GM21367 (cell line): Measurements from ENCODE around the gene IMPA2.
"Not testable (repeated sequence)": the region's sequence is repeated elsewhere in the genome, so short reads cannot be mapped to it uniquely, and the experiment has no call there.

Experiments
- ATAC-seq: cut with Tn5 transposase; IDR thresholded peaks from one replicate; pipeline ENCODE4 v1.9.1; 2021; ENCODE audit not compliant: unreplicated experiment

IMPA2 gene

GRCh38 chr18:12027046-12027445, 45.7 kb downstream of the IMPA2 start:
- no peak for ATAC-seq

GRCh38 chr18:12027480-12027879, 46.2 kb downstream of the IMPA2 start:
- ATAC-seq, result no peak

GRCh38 chr18:12028040-12028628, 46.8 kb downstream of the IMPA2 start:
- no peak for ATAC-seq

GRCh38 chr18:12028674-12029073, 47.4 kb downstream of the IMPA2 start:
- no peak for ATAC-seq

- no peak for ATAC-seq
Measured at GRCh38 chr18:12029786-12030584, 48.7 kb downstream of the IMPA2 start.

- no peak for ATAC-seq
Measured at GRCh38 chr18:12030670-12031069, 49.4 kb downstream of the IMPA2 start.

- no peak for ATAC-seq
Measured at GRCh38 chr18:12031181-12031580, 49.9 kb downstream of the IMPA2 start.

- no peak for ATAC-seq
Measured at GRCh38 chr18:12031846-12032245, 50.5 kb downstream of the IMPA2 start.

GRCh38 chr18:12032786-12033642, 51.7 kb downstream of the IMPA2 start:
- no peak for ATAC-seq

- no peak for ATAC-seq
Measured at GRCh38 chr18:12033643-12034025, 52.3 kb downstream of the IMPA2 start.

- no peak for ATAC-seq
Measured at GRCh38 chr18:12034241-12035100, 53.2 kb downstream of the IMPA2 start.

- no peak for ATAC-seq
Measured at GRCh38 chr18:12035481-12035880, 54.2 kb downstream of the IMPA2 start.

- ATAC-seq, result no peak
Measured at GRCh38 chr18:12036201-12036751, 55.0 kb downstream of the IMPA2 start.

- ATAC-seq, result no peak
Measured at GRCh38 chr18:12038082-12038638, 56.9 kb downstream of the IMPA2 start.

- ATAC-seq, result peak; percentile 86
Measured at GRCh38 chr18:12038639-12039539, 57.6 kb downstream of the IMPA2 start.

GRCh38 chr18:12039540-12039930, 58.2 kb downstream of the IMPA2 start:
- ATAC-seq, result not testable (repeated sequence)

GRCh38 chr18:12041561-12041960, 60.3 kb downstream of the IMPA2 start:
- no peak for ATAC-seq

GRCh38 chr18:12043811-12044210, 62.5 kb downstream of the IMPA2 start:
- no peak for ATAC-seq

- ATAC-seq, result no peak
Measured at GRCh38 chr18:12044591-12044990, 63.3 kb downstream of the IMPA2 start.
